IMR-90 (cell line): ENCODE measurements around the gene LRRC8C.

Experiments used
- BHLHE40 ChIP-seq: fragments of 150-350 bp; IDR thresholded peaks from 2 replicates; pipeline ENCODE4 v1.6.1; 2016; ENCODE audit warnings: mild to moderate bottlenecking, low read depth, low read length
- POLR2A ChIP-seq: IDR thresholded peaks from 2 replicates; pipeline ENCODE4 v1.6.1; 2012; ENCODE audit warnings: mild to moderate bottlenecking, low read depth, low read length
- TF ChIP-seq, protein P1 (sequence below): conservative IDR thresholded peaks from 2 replicates; pipeline ENCODE4 v1.5.1; 2012; ENCODE audit warnings: mild to moderate bottlenecking, low read depth, low read length, improper control_type of control experiment

DNA sequence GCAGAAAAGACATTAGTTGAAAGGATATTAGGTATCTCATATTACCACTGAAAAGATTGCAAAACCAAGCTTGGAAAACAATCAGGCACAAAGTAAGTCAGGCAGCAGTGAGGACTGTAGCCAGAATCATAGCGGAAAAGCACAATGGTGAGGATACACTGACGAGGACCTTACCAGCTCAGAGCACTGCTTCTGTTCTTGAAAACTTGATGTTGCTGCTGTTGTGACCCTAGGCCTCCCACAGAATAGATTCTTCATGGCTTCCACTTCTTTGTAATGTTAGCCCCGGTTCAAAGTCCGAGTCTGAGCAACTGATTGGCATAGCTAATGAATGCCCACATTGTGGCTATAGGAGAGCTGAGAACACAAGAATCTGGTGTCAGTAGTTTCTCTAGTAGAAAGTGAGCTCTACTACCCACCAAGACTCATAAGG, 45.2 kb upstream of the LRRC8C start:
- no peak for TF ChIP-seq POLR2A
- no peak for TF ChIP-seq BHLHE40
- TF ChIP-seq, protein P1, sequence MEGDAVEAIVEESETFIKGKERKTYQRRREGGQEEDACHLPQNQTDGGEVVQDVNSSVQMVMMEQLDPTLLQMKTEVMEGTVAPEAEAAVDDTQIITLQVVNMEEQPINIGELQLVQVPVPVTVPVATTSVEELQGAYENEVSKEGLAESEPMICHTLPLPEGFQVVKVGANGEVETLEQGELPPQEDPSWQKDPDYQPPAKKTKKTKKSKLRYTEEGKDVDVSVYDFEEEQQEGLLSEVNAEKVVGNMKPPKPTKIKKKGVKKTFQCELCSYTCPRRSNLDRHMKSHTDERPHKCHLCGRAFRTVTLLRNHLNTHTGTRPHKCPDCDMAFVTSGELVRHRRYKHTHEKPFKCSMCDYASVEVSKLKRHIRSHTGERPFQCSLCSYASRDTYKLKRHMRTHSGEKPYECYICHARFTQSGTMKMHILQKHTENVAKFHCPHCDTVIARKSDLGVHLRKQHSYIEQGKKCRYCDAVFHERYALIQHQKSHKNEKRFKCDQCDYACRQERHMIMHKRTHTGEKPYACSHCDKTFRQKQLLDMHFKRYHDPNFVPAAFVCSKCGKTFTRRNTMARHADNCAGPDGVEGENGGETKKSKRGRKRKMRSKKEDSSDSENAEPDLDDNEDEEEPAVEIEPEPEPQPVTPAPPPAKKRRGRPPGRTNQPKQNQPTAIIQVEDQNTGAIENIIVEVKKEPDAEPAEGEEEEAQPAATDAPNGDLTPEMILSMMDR: no peak
